GM19238 (cell line): ENCODE data around the gene C1QTNF4.
"Not testable (repeated sequence)": the region's sequence is repeated elsewhere in the genome, so short reads cannot be mapped to it uniquely, and the experiment has no call there.

Experiments
- DNase-seq: peaks from one replicate; pipeline ENCODE4 v3.0.0; 2011; ENCODE audit warnings: low spot score; ENCODE audit not compliant: insufficient read length

The C1QTNF4 gene

GRCh38 chr11:47593934-47594855, at the start of gene C1QTNF4:
TSS of gene C1QTNF4 (minus strand) at chr11:47594411. CDS start at chr11:47590810, 3,601 bp downstream.
- no peak for DNase-seq

GRCh38 chr11:47642099-47642855, 48.1 kb upstream of the C1QTNF4 start, which contains the start of gene MTCH2:
TSS of gene MTCH2 (minus strand) at chr11:47642559. CDS start at chr11:47642465, 94 bp downstream.
- peak; percentile 89 for DNase-seq

- no peak for DNase-seq
Measured at GRCh38 chr11:47641600-47642098, 47.4 kb upstream of the C1QTNF4 start.

GRCh38 chr11:47640506-47640905, 46.3 kb upstream of the C1QTNF4 start:
- DNase-seq, result not testable (repeated sequence)

- not testable (repeated sequence) for DNase-seq
Measured at GRCh38 chr11:47636331-47636730, 42.1 kb upstream of the C1QTNF4 start.

- no peak for DNase-seq
Measured at GRCh38 chr11:47631473-47631872, 37.3 kb upstream of the C1QTNF4 start.

- no peak for DNase-seq
Measured at GRCh38 chr11:47628026-47628425, 33.8 kb upstream of the C1QTNF4 start.

GRCh38 chr11:47626234-47626633, 32.0 kb upstream of the C1QTNF4 start:
- DNase-seq, result no peak

- DNase-seq, result no peak
Measured at GRCh38 chr11:47620836-47621378, 26.7 kb upstream of the C1QTNF4 start.

GRCh38 chr11:47617417-47617809, 23.2 kb upstream of the C1QTNF4 start:
- no peak for DNase-seq

- DNase-seq, result no peak
Measured at GRCh38 chr11:47616726-47617416, 22.7 kb upstream of the C1QTNF4 start.

GRCh38 chr11:47615249-47615648, 21.0 kb upstream of the C1QTNF4 start:
- DNase-seq, result no peak

- no peak for DNase-seq
Measured at GRCh38 chr11:47611348-47611794, 17.2 kb upstream of the C1QTNF4 start.

GRCh38 chr11:47609675-47610074, 15.5 kb upstream of the C1QTNF4 start:
- no peak for DNase-seq

- DNase-seq, result no peak
Measured at GRCh38 chr11:47607380-47607779, 13.2 kb upstream of the C1QTNF4 start.

GRCh38 chr11:47606731-47607130, 12.5 kb upstream of the C1QTNF4 start:
- no peak for DNase-seq

- DNase-seq, result no peak
Measured at GRCh38 chr11:47605921-47606320, 11.7 kb upstream of the C1QTNF4 start.

- no peak for DNase-seq
Measured at GRCh38 chr11:47603295-47603694, 9.1 kb upstream of the C1QTNF4 start.

GRCh38 chr11:47599902-47600301, 5.7 kb upstream of the C1QTNF4 start:
- DNase-seq, result no peak

- no peak for DNase-seq
Measured at GRCh38 chr11:47595967-47596366, 1.8 kb upstream of the C1QTNF4 start.

- no peak for DNase-seq
Measured at GRCh38 chr11:47595029-47595428, 818 bp upstream of the C1QTNF4 start.
